K562 (cell line): ENCODE data around the gene SLC22A4. TPM values are rescaled to one million over a fixed set of nuclear protein-coding genes. Genes with fewer than 3 reads are reported as not detected.
A peak's percentile ranks its signal among the peaks of the same experiment; 100 is the strongest.

Source experiments
- CCNT2 ChIP-seq: IDR thresholded peaks from 2 replicates; pipeline ENCODE4 v1.6.1; 2011; ENCODE audit warnings: borderline replicate concordance, low read depth, mild to moderate bottlenecking, moderate library complexity, mixed read lengths, low read length; ENCODE audit not compliant: insufficient read length; ENCODE audit errors: extremely low read depth
- ETV1 ChIP-seq: fragments of 450-650 bp; conservative IDR thresholded peaks from 2 replicates; pipeline ENCODE4 v1.6.1; 2016; ENCODE audit warnings: missing genetic modification characterization, control low read depth, low read depth, missing compliant biosample characterization
- L3MBTL2 ChIP-seq: fragments of 450-650 bp; IDR thresholded peaks from 2 replicates; pipeline ENCODE4 v1.6.1; 2016; ENCODE audit warnings: mild to moderate bottlenecking, moderate library complexity
- MCM3 ChIP-seq: fragments of 450-650 bp; IDR thresholded peaks from 2 replicates; pipeline ENCODE4 v1.6.1; 2016
- NCOR1 ChIP-seq: fragments of 450-650 bp; IDR thresholded peaks from 2 replicates; pipeline ENCODE4 v1.6.1; 2016; ENCODE audit warnings: mild to moderate bottlenecking, moderate library complexity
- NFE2 ChIP-seq: IDR thresholded peaks from 2 replicates; pipeline ENCODE4 v1.6.1; 2014; ENCODE audit warnings: antibody characterized with exemption, low read depth
- RFX7 ChIP-seq: fragments of 250-450 bp; sonication (Bioruptor Pico); IDR thresholded peaks from 2 replicates; pipeline ENCODE4 v1.5.1; 2021; ENCODE audit warnings: mild to moderate bottlenecking
- ZBTB7A ChIP-seq: IDR thresholded peaks from 2 replicates; pipeline ENCODE4 v1.6.1; 2011; ENCODE audit warnings: low read depth, mild to moderate bottlenecking, low read length, moderate library complexity, borderline replicate concordance; ENCODE audit not compliant: control insufficient read depth
- polyA plus RNA-seq, 8 experiments: library from polyadenylated mRNA; depleted of rRNA in 4 of 8; stranded (reverse) in 5 of 8; unstranded in 3 of 8; fragments of >200 nt; fragmentation: Nextera tagmentation in 2 of 8; fragmentation: Illumina TruSeq in 1 of 8; extraction: Ambion mirVana in 2 of 8; extraction: Trizol in 1 of 8; gene quantifications; 2 replicates each; pipeline versions ENCODE4 v1.2.1 to v1.2.3, GENCODE V29; 2011 to 2014; ENCODE audit warnings: inconsistent platforms in 1 of 8, missing spikeins in 1 of 8
- total RNA-seq, 7 experiments: library from RNA; depleted of rRNA in 6 of 7; stranded (reverse); fragments of >200 nt in 6 of 7; fragmentation: Illumina TruSeq in 2 of 7; extraction: Trizol in 2 of 7; gene quantifications; 2 replicates each; pipeline versions ENCODE4 v1.2.1 to v1.2.3, GENCODE V29; 2011 to 2021; ENCODE audit warnings: low replicate concordance in 1 of 7
- TF ChIP-seq, protein P1 (sequence below): fragments of 250-450 bp; sonication (Bioruptor Pico); IDR thresholded peaks from 2 replicates; pipeline ENCODE4 v1.8.0; 2022; ENCODE audit warnings: moderate library complexity, mild to moderate bottlenecking, inconsistent platforms
- TF ChIP-seq, protein P2 (sequence below), 2 experiments: fragments of 450-650 bp; formaldehyde crosslinking in 1 of 2; IDR thresholded peaks; 2 replicates each; pipeline versions ENCODE4 v1.4.0 to v1.6.1; 2014 to 2020; ENCODE audit warnings: mild to moderate bottlenecking in 2 of 2, borderline replicate concordance in 1 of 2, low read depth in 1 of 2
- TF ChIP-seq, protein P3 (sequence below): fragments of 250-450 bp; sonication (Bioruptor Pico); IDR thresholded peaks from 2 replicates; pipeline ENCODE4 v1.8.0; 2022; ENCODE audit warnings: inconsistent platforms, mild to moderate bottlenecking, moderate library complexity, borderline replicate concordance
- TF ChIP-seq, protein P4 (sequence below): fragments of 200-800 bp; sonication (Bioruptor generic); IDR thresholded peaks from 2 replicates; pipeline ENCODE4 v1.6.1; 2016; ENCODE audit warnings: missing genetic modification characterization, missing compliant biosample characterization

Gene SLC22A4
- total and polyA plus RNA-seq, 9 of the 15 experiments (the other 6 are each of a cell fraction or from before 2014, with no cell fraction given): 2.7 to 9.5 (median 6.2) TPM

DNA sequence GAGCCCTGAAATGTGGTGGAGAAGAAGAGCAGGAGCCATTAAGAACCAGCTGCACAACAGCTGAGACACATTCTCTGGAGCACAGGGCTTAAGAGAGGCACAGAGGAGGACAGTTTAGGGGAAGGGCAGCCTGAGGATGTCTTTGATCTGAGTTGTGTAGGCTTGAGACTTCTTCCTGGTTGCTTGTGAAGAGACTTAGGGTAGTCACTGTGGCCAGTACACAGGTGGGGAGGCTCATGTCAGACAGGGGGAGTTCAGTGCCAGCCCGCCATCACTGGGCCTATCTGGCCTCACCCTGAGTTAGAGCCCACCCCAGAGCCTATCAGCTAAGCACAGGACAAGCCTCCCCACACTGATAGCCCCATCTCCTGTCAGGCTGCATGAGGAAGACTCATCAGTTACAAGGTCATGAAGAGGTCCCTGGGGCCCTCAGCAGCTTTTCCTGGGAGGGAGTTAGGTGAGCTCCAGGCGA lies 19.8 kb downstream of the SLC22A4 start (continued):
- TF ChIP-seq NCOR1 (peak; percentile 98), L3MBTL2 (no peak), ETV1 (tag) (no peak), NFE2 (peak; percentile 14; the same call in 1 of the 2 replicates), MCM3 (no peak), RFX7 (CRISPR knock-in tag) (no peak), ZBTB7A (peak; percentile 64; the same call in 1 of the 2 replicates), CCNT2 (peak; percentile 79)
- TF ChIP-seq, protein P1, sequence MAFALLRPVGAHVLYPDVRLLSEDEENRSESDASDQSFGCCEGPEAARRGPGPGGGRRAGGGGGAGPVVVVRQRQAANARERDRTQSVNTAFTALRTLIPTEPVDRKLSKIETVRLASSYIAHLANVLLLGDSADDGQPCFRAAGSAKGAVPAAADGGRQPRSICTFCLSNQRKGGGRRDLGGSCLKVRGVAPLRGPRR: no peak
- TF ChIP-seq, protein P2, sequence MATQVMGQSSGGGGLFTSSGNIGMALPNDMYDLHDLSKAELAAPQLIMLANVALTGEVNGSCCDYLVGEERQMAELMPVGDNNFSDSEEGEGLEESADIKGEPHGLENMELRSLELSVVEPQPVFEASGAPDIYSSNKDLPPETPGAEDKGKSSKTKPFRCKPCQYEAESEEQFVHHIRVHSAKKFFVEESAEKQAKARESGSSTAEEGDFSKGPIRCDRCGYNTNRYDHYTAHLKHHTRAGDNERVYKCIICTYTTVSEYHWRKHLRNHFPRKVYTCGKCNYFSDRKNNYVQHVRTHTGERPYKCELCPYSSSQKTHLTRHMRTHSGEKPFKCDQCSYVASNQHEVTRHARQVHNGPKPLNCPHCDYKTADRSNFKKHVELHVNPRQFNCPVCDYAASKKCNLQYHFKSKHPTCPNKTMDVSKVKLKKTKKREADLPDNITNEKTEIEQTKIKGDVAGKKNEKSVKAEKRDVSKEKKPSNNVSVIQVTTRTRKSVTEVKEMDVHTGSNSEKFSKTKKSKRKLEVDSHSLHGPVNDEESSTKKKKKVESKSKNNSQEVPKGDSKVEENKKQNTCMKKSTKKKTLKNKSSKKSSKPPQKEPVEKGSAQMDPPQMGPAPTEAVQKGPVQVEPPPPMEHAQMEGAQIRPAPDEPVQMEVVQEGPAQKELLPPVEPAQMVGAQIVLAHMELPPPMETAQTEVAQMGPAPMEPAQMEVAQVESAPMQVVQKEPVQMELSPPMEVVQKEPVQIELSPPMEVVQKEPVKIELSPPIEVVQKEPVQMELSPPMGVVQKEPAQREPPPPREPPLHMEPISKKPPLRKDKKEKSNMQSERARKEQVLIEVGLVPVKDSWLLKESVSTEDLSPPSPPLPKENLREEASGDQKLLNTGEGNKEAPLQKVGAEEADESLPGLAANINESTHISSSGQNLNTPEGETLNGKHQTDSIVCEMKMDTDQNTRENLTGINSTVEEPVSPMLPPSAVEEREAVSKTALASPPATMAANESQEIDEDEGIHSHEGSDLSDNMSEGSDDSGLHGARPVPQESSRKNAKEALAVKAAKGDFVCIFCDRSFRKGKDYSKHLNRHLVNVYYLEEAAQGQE (IDR thresholded peaks at IDR 0.05; ENCODE audit: borderline replicate concordance): peak; percentile 31; the same call in 1 of the 2 replicates
- TF ChIP-seq, protein P2 (CRISPR knock-in tag; IDR thresholded peaks at IDR 0.05; ENCODE audit: low read depth): no peak
- TF ChIP-seq, protein P3, sequence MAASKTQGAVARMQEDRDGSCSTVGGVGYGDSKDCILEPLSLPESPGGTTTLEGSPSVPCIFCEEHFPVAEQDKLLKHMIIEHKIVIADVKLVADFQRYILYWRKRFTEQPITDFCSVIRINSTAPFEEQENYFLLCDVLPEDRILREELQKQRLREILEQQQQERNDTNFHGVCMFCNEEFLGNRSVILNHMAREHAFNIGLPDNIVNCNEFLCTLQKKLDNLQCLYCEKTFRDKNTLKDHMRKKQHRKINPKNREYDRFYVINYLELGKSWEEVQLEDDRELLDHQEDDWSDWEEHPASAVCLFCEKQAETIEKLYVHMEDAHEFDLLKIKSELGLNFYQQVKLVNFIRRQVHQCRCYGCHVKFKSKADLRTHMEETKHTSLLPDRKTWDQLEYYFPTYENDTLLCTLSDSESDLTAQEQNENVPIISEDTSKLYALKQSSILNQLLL (CRISPR knock-in tag): no peak
- TF ChIP-seq, protein P4, sequence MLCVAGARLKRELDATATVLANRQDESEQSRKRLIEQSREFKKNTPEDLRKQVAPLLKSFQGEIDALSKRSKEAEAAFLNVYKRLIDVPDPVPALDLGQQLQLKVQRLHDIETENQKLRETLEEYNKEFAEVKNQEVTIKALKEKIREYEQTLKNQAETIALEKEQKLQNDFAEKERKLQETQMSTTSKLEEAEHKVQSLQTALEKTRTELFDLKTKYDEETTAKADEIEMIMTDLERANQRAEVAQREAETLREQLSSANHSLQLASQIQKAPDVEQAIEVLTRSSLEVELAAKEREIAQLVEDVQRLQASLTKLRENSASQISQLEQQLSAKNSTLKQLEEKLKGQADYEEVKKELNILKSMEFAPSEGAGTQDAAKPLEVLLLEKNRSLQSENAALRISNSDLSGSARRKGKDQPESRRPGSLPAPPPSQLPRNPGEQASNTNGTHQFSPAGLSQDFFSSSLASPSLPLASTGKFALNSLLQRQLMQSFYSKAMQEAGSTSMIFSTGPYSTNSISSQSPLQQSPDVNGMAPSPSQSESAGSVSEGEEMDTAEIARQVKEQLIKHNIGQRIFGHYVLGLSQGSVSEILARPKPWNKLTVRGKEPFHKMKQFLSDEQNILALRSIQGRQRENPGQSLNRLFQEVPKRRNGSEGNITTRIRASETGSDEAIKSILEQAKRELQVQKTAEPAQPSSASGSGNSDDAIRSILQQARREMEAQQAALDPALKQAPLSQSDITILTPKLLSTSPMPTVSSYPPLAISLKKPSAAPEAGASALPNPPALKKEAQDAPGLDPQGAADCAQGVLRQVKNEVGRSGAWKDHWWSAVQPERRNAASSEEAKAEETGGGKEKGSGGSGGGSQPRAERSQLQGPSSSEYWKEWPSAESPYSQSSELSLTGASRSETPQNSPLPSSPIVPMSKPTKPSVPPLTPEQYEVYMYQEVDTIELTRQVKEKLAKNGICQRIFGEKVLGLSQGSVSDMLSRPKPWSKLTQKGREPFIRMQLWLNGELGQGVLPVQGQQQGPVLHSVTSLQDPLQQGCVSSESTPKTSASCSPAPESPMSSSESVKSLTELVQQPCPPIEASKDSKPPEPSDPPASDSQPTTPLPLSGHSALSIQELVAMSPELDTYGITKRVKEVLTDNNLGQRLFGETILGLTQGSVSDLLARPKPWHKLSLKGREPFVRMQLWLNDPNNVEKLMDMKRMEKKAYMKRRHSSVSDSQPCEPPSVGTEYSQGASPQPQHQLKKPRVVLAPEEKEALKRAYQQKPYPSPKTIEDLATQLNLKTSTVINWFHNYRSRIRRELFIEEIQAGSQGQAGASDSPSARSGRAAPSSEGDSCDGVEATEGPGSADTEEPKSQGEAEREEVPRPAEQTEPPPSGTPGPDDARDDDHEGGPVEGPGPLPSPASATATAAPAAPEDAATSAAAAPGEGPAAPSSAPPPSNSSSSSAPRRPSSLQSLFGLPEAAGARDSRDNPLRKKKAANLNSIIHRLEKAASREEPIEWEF (CRISPR knock-in tag): no peak
